Esophagus squamous epithelium (tissue), 5 donors: ENCODE measurements around the gene SSTR3. TPM values are rescaled to one million over a fixed set of nuclear protein-coding genes. Genes with fewer than 3 reads are reported as not detected.
"Not testable (repeated sequence)": the region's sequence is repeated elsewhere in the genome, so short reads cannot be mapped to it uniquely, and the experiment has no call there.

Experiments
- DNase-seq: peaks from one replicate; lab custom pipeline; 2025; lab: John Stamatoyannopoulos, UW
- H3K27ac ChIP-seq, 4 donors: fragments of 200-600 bp; sonication (generic); one replicate each; pipeline ENCODE4 v1.5.1; 2016 to 2019; ENCODE audit warnings: mild to moderate bottlenecking in 1 of 4
- H3K27me3 ChIP-seq, 4 donors: fragments of 200-600 bp; sonication (generic); 1 replicate in 3 of 4; 2 replicates in 1 of 4; pipeline versions ENCODE4 v1.5.1 to v1.6.0; 2017 to 2021; ENCODE audit warnings: antibody characterized with exemption in 1 of 4
- H3K36me3 ChIP-seq, 3 donors: fragments of 200-600 bp; sonication (generic); one replicate each; pipeline ENCODE4 v1.5.1; 2016 to 2019
- H3K4me1 ChIP-seq, 3 donors: fragments of 200-600 bp; sonication (generic); one replicate each; pipeline ENCODE4 v1.5.1; 2017 to 2019
- H3K4me3 ChIP-seq, 4 donors: fragments of 200-600 bp; sonication (generic); 1 replicate in 3 of 4; 2 replicates in 1 of 4; pipeline ENCODE4 v1.5.1; 2016 to 2019; ENCODE audit warnings: mild to moderate bottlenecking in 2 of 4, moderate library complexity in 1 of 4
- H3K9me3 ChIP-seq, 3 donors: fragments of 200-600 bp; sonication (generic); one replicate each; pipeline ENCODE4 v1.5.1; 2016 to 2019
- POLR2A ChIP-seq, 4 donors: fragments of 450-650 bp; IDR thresholded peaks; one replicate each; pipeline ENCODE4 v1.6.1; 2017; ENCODE audit warnings: antibody characterized with exemption in 4 of 4, mild to moderate bottlenecking in 4 of 4, moderate library complexity in 3 of 4
- WGBS, 2 donors: methylation state at CpG; one replicate each; pipeline ENCODE4 v1.1.5; 2018; 5-methylcytosine and 5-hydroxymethylcytosine counted together
- intact Hi-C: fragments of 100-400 bp; cut with DNase I; formaldehyde crosslinking; loops from one replicate; pipeline ENCODE4 v1.15.0; 2022
- total RNA-seq, 4 donors: library from RNA; depleted of rRNA; stranded (reverse); fragments of >200 nt; gene quantifications; one replicate each; pipeline ENCODE4 v1.1.0, GENCODE V29; 2016
- TF ChIP-seq, protein P1 (sequence below), 6 experiments: fragments of 450-650 bp in 4 of 6; fragments of 200-600 bp in 2 of 6; sonication (generic) in 2 of 6; IDR thresholded peaks; one replicate each; pipeline ENCODE4 v1.5.1; 2016 to 2019; ENCODE audit warnings: antibody characterized with exemption in 6 of 6, mild to moderate bottlenecking in 4 of 6, moderate library complexity in 4 of 6
- donor health status: DM: yes; HTN: yes; CAD: no.

The SSTR3 gene
- total RNA-seq, 4 donors from 2014 or later: not detected

DNA sequence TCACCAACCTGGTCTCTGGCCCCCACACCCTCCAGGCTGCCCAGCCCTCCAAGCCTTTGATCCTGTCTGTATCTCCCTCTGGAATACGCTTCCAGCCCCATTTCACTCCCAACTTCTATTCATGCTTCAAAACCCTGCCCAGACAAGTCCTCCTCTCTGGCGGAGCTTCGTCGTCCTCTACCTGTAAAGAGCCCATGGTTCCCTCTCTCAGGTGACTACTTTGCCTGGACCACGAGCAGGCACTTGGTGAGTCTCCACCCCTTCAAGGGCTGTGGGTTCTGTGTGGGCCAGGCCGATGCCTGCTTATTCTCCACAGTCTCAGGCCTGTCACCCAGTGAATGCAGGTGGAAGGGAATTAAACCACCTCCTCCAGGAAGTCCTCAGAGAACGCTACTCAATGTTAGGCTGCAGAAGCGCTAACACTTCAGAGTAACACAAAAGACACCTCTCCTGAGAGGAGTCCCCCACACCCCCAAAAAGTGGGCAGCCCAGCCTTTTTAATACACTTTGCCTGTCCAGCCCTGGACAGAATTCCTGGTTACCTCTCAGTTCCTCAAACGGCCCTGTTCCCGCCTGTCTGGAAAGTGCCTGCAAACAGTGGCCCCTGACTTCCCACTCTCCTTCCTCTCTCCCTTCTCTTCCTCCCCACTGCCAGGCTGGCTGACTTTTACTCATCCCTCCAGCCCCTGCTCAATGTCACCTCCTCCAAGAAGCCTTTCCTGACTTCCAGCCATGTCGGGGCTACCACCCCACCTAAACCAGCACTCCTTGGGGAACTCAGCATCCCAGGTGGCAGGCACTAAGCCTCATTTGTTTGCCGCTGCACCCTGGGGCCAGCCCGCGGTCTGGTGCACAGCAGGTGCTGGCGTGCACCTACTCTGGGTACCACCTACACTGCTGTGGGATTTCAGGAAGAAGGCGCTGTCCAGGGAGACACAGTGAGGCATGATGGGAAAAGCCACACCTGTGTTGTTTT, 22.7 kb upstream of the SSTR3 start:
- Histone ChIP-seq H3K4me1 (peaks cover 0 to 37% (median 0%) of the 10 kb centered on the region in 3 donors), H3K27me3 (peaks cover 0 to 65% (median 0%) of the 10 kb centered on the region in 4 donors), H3K27ac (no peak overlapping the region), H3K4me3 (no peak overlapping the region), H3K9me3 (no peaks in the 10 kb centered on the region), H3K36me3 (no peaks in the 10 kb centered on the region)
- 72 to 76% methylated on average over 13 to 14 of the region's 16 CpGs for WGBS, 2 donors
- intact Hi-C loops: no loop called here
- DNase-seq: no peak
- no peak for TF ChIP-seq POLR2A (IDR thresholded peaks at IDR 0.05)
- TF ChIP-seq, protein P1, sequence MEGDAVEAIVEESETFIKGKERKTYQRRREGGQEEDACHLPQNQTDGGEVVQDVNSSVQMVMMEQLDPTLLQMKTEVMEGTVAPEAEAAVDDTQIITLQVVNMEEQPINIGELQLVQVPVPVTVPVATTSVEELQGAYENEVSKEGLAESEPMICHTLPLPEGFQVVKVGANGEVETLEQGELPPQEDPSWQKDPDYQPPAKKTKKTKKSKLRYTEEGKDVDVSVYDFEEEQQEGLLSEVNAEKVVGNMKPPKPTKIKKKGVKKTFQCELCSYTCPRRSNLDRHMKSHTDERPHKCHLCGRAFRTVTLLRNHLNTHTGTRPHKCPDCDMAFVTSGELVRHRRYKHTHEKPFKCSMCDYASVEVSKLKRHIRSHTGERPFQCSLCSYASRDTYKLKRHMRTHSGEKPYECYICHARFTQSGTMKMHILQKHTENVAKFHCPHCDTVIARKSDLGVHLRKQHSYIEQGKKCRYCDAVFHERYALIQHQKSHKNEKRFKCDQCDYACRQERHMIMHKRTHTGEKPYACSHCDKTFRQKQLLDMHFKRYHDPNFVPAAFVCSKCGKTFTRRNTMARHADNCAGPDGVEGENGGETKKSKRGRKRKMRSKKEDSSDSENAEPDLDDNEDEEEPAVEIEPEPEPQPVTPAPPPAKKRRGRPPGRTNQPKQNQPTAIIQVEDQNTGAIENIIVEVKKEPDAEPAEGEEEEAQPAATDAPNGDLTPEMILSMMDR (IDR thresholded peaks at IDR 0.05): no peak

DNA sequence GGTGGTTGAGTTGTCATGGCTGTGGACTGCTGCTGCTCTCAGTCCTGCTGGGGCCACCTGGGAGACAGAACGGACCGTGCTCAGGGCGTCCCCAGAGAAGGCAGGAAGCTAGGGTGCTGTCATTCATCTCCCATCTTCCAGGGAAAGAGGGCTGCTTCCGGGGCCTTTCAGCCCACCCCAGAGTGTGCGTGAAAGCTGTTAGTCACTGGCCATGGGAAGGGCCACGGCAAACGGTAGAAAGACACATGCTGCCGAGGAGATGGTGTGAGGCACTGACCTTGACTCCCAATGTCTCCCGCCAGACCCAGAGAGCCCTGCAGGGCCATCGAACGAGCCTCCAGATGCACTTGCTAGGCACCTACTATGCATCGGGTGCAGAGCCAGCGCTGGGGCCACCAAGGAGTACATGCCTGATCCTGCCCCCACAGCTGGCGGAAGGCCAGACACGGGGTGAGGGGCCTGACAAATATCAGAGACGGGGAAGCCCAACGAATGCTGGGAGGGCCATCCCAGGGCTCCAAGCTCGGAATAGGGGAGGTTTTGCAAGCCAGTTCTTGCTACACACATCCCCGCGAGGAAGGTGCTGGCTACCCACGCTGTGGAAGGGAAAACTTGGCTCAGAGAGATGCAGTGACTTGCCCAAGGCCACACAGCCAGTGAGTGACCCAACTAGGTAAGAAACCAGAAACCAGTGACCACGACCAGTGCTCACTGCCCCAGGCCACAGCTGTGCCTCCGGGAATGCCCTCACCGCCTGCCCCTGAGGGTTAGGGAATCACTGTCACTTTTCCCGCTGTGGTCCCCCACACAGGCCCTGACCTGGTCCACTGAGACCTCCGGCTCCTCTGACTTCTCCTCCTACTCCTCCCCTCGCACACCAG, 21.7 kb upstream of the SSTR3 start:
- no peaks in the 10 kb centered on the region for H3K36me3 ChIP-seq
- 58 to 73% methylated on average over 13 to 14 of the region's 27 CpGs for WGBS, 2 donors
- H3K9me3 ChIP-seq: no peaks in the 10 kb centered on the region
- no peak for DNase-seq
- H3K4me1 ChIP-seq: peaks cover 5 to 47% (median 7%) of the 10 kb centered on the region in 3 donors
- intact Hi-C loops: no loop called here
- peaks cover 0 to 57% (median 0%) of the 10 kb centered on the region in 4 donors for H3K27me3 ChIP-seq
- TF ChIP-seq, protein P1 (IDR thresholded peaks at IDR 0.05): no peak
- no peak for TF ChIP-seq POLR2A (IDR thresholded peaks at IDR 0.05)
- no peak overlapping the region for H3K27ac ChIP-seq
- no peak overlapping the region for H3K4me3 ChIP-seq

DNA sequence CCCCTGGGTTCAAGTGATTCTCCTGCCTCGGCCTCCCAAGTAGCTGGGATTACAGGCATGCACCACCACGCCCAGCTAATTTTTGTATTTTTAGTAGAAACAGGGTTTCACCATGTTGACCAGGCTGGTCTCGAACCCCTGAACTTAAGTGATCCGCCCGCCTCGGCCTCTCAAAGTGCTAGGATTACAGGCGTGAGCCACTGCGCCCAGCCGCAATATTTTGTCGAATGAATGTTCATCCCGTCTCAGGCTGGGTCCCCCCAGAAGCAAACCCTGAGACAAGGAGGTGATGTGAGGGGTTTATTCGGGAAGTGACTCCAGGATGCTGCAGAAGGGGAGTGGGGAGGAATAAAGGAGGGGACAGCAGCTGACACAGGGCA, 21.1 kb upstream of the SSTR3 start:
- intact Hi-C loops, H3K27ac ChIP-seq, DNase-seq, H3K36me3 ChIP-seq, H3K9me3 ChIP-seq, H3K4me3 ChIP-seq: not testable (repeated sequence)
- H3K27me3 ChIP-seq: peaks cover 0 to 55% (median 0%) of the 10 kb centered on the region in 4 donors
- H3K4me1 ChIP-seq: peaks cover 12 to 53% (median 13%) of the 10 kb centered on the region in 3 donors
- 89 to 90% methylated on average over 2 to 12 of the region's 12 CpGs for WGBS, 2 donors

DNA sequence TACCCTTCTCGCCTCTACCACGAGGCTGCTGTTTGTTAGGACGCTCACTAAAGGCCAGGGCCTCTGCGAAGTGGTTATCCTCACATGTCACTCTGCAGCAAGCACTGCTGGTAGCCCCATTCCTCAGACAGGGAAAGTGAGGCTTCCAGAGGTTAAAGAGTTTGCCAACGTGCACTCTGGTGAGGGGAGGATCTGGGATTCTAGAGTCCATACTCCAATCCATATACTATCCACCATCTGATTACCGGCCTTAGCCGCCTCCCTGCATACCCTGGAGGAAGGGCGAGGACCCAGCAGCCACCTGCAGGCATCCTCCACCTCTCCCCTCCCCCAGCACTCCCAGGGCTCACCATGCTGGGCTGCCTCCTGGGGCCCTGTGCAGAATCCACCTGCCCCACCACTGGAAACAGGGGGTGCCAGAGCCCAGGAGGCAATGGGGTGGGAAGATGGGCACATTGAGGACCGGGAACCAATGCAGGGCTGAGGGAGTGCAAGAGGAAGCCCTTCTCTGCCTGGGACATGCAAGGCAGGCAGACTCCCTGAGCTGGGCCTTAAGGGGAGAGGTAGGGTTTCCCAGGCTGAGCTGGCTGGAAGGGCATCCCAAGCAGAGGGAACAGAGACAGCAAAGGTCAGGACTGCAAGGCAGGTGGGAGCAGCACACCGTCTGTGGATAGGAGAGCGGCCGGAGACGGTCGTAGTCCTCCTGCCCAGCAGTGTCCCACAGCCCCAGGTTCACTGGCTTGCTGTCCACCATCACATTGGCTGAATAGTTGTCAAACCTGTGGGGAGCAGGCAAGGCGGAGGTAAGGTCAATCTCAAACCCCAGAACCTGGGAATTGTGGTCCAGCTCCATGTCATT, 20.1 kb upstream of the SSTR3 start:
- TF ChIP-seq POLR2A (IDR thresholded peaks at IDR 0.05): no peak
- TF ChIP-seq, protein P1 (IDR thresholded peaks at IDR 0.05): no peak
- Histone ChIP-seq H3K4me3 (no peak overlapping the region), H3K27me3 (peaks cover 0 to 55% (median 0%) of the 10 kb centered on the region in 4 donors), H3K36me3 (no peaks in the 10 kb centered on the region), H3K4me1 (peaks cover 13 to 62% (median 15%) of the 10 kb centered on the region in 3 donors), H3K27ac (peak overlapping the region in 1 of 4 donors; percentile 5), H3K9me3 (no peaks in the 10 kb centered on the region)
- intact Hi-C loops: no loop called here
- DNase-seq: no peak
- 79 to 84% methylated on average over 7 to 10 of the region's 15 CpGs for WGBS, 2 donors
